ENCODE measurements around the gene LRRC1. TPM values are rescaled to one million over a fixed set of nuclear protein-coding genes. Genes with fewer than 3 reads are reported as not detected.
"Not testable (repeated sequence)": the region's sequence is repeated elsewhere in the genome, so short reads cannot be mapped to it uniquely, and the experiment has no call there.

LRRC1 gene
- polyA plus RNA-seq (ENCODE audit: insufficient read length in 4 of 4): 10 to 100 TPM; 27.0 to 34.5 (median 28.4) TPM

DNA sequence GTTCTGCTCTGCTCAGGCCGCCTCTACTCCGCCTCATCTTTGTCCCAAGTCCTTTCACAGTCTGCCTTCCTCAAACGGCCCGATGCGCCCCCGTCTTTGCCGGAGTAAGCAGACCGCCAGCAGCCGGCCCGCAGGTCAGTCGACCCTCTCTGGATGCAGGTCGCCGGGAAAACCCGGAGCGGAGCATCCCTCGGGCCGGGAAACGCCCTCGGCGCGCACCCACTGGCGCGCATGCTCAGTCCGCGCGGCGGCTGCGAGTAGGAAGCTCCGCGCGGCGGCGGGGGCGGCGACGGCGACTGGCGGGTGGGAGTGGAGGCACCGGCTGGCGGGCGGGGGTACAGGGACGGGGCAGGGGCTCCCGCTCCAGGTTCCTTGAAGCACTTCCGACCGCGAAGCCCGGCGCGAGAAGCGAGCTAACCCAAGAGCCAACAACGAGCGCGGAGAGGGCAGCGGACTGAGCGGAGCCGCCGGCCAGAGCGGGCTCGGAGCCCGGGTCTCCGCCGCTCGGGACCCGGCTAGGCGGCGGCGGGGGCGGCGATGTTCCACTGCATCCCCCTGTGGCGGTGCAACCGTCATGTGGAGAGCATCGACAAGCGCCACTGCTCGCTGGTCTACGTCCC, at the start of gene LRRC1:
TSS of gene LRRC1 (plus strand) at position 286 of the 620 bp plus-strand sequence. CDS start at position 538, 252 bp downstream.
- peak; percentile 92 to 95 (median 93) for DNase-seq (ENCODE audit: low read depth in 4 of 4, low spot score in 3 of 4)

DNA sequence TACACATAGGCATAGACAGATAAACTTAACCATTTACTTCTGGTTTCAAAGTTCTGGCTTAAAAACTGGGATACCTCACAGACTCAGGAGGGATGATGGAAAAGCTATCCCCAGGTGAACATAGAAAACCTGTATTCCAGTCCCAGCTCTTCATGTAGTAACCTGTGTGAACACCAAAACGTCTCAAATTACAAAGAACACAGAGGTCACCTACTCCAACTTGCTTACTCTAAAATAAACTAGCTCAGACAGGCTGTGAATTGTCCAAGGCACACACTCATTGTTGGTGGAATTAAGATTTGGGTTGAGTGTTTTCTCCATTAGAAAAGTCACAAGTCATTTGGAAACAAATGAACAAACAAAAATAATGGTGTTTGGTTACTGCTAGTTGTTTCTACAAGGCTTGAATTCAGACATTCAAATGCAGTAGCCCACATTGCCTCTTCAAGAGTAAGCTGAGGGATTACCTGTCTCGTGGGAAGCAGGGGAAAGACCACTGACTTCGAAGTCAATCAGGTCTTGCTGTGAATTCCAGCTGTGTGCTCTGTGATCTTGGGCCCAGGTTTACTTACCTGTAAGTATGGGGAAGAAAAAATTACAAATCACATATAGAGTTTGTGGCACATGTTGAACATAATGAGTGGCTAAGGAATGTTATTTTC, 48.2 kb upstream of the LRRC1 start:
- DNase-seq (ENCODE audit: low read depth in 4 of 4, low spot score in 3 of 4): no peak

DNA sequence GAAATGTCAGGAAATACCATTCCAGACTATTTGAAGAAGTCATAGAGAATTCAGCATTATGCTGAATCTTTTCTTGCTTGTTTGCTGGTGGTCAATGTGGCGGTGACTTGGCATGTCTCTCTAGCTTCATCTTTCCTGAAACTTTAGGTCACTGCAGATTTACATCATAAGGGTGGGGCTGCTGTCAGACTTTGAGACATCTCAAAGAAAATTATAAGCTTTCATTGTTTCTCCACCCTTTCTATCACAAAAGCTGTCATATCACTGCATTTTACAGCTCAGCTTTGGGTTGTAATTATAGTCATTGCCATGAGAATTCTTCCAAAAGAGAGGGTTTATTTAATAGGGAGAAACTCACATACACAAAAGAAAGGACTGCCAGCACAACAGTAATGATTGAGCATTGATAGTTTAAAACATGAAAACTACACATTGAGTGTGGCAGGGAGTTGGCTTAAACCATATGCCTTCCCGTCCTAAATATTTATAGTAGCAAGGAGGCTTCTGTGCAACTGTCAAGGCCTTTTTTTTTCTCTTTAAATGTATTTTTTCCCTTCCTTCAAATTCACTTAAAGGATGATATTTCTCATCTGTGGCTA, 44.7 kb upstream of the LRRC1 start:
- DNase-seq (ENCODE audit: low read depth in 4 of 4, low spot score in 3 of 4): no peak

DNA sequence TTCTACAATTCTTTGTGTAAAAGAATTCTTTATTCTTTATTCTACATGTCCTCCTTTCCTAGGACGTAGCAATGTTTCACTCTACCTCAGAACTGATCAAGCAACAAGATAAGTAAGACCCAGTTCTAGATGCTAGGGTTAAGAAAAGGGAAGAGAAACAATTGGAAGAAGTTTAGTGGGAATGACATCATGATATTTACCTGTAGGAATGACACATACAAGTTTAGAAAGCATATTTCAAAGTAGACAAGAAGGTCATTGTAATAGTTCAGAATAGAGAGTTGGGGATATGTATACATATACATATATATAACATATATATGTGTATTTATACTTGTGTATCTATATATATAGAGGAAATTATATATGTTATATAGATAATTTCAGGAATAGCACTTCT, 43.4 kb upstream of the LRRC1 start:
- DNase-seq (ENCODE audit: low read depth in 4 of 4, low spot score in 3 of 4): no peak

DNA sequence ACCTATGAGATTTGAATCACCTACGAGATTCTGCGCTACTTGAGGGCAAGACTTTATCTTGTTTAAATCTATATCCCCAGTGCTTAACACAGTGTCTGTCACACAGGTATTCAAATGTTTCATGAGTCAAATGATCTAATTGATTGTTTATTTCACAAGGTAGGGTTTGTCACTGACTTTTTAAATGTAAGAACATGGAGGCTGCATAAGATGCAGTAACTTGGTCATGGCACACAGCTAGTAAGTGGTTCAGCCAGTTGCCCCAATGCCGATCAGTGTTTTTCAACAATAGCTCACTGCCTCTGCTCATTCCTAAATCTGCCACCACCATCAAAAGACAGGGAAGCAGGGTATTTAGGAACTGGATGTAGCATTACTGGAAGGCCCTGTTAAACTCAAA, 42.4 kb upstream of the LRRC1 start:
- DNase-seq (ENCODE audit: low read depth in 4 of 4, low spot score in 3 of 4): no peak

DNA sequence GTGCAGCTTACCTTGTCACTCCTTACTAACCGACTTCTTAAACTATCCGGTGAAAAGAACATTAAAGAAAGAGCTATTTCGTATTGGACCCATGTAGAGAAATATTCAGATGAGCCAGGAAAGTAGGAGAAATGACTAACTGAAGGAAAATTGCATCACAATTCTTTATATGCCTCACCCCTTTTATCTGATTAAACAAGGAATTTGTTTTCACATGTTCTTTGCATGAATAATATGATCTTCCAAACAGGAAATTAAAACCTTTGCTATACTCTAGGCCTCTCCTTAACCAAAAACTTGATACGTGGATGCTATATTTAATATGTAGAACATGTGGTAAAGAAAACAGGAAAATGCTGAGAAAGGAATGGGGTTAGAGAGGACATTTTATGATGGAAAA, 41.9 kb upstream of the LRRC1 start:
- no peak for DNase-seq (ENCODE audit: low read depth in 4 of 4, low spot score in 3 of 4)

DNA sequence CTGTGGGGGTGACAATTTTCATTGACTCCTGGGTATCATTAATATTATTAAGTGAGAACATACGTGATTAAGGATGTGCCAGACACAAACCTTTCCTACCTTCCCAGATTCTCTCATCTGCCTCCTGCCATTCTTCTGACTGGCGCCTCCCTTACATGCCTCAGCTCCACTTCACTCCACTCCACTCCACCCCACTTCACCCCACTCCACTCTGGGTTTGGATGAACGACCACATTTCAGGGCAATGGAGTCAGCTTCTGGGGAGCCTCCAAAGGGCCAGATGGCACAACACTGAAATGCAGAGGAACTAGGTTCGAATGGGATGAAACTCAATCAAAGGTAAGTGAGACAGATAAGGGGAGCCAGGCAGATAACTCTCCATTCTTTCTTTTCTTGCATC, 40.5 kb upstream of the LRRC1 start:
- DNase-seq (ENCODE audit: low read depth in 4 of 4, low spot score in 3 of 4): no peak

GRCh38 chr6:53756396-53756795, 38.4 kb upstream of the LRRC1 start:
- DNase-seq (ENCODE audit: low read depth in 4 of 4, low spot score in 3 of 4): no peak

DNA sequence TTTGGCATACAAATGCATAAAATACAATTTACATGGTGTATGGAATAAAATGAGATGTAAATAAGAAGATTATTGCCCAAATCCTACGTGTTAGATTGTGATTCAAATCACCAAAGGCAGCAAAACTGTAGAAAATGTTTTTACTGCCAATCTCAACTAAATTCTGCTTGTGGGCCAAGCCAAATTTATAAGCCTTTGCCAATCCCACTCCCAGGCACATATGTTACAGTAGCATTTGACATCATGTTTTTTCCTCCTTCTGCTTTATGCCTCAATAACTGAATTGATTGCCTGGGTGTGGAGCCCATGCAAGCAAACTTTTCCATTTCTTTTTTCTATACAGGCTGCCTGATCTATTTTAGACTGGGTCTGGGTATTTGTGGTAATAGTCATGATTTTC, 36.3 kb upstream of the LRRC1 start:
- DNase-seq (ENCODE audit: low read depth in 4 of 4, low spot score in 3 of 4): no peak

GRCh38 chr6:53761036-53761435, 33.8 kb upstream of the LRRC1 start:
- no peak for DNase-seq (ENCODE audit: low read depth in 4 of 4, low spot score in 3 of 4)

DNA sequence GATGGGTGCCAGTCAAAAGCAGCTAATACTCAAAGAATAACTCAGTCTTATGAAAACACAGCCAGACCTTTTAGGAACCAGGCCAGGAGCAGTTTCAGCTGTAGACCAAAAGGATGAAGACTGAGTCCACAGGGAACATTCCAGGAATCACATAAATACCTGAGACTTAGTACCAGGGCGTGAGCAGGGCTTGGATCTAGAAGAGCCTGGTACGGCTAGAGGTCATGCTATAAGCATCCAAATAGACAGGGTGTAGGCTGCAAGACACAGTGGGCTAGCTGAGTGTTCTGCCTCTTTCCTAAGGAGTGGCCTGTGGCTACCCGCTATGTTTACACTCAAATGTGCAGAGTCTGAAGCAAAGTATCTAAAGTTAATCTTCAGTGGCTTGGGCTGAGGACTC, 29.5 kb upstream of the LRRC1 start:
- DNase-seq (ENCODE audit: low read depth in 4 of 4, low spot score in 3 of 4): no peak

- no peak for DNase-seq (ENCODE audit: low read depth in 4 of 4, low spot score in 3 of 4)
These were observed 27.9 kb upstream of the LRRC1 start for GRCh38 chr6:53766930-53767329.

GRCh38 chr6:53767941-53768340, 26.9 kb upstream of the LRRC1 start:
- no peak for DNase-seq (ENCODE audit: low read depth in 4 of 4, low spot score in 3 of 4)

- DNase-seq (ENCODE audit: low read depth in 4 of 4, low spot score in 3 of 4): no peak
These were observed 26.2 kb upstream of the LRRC1 start for GRCh38 chr6:53768636-53769035.

DNA sequence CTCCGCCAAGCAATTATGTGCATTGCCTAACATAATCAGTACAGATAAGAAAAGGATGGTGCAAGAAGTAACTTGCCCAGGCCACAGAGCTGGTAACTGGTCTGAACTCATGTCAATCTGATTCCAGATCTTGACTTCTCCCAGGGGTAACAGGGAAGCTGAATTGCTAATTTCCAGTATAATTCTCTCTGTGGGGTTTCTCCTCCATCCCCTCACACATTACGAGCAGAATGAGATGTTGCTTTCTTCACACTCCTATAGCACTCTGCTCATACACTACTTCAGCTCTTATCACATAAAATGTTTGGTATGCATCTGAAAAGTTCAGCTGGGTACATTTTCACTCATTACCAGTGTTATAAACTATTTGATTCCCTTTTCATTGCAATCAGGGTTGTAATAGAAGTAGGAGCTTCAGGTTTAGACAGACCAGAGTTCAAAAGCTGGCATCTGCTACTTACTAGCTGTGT, 24.0 kb upstream of the LRRC1 start:
- no peak for DNase-seq (ENCODE audit: low read depth in 4 of 4, low spot score in 3 of 4)

DNA sequence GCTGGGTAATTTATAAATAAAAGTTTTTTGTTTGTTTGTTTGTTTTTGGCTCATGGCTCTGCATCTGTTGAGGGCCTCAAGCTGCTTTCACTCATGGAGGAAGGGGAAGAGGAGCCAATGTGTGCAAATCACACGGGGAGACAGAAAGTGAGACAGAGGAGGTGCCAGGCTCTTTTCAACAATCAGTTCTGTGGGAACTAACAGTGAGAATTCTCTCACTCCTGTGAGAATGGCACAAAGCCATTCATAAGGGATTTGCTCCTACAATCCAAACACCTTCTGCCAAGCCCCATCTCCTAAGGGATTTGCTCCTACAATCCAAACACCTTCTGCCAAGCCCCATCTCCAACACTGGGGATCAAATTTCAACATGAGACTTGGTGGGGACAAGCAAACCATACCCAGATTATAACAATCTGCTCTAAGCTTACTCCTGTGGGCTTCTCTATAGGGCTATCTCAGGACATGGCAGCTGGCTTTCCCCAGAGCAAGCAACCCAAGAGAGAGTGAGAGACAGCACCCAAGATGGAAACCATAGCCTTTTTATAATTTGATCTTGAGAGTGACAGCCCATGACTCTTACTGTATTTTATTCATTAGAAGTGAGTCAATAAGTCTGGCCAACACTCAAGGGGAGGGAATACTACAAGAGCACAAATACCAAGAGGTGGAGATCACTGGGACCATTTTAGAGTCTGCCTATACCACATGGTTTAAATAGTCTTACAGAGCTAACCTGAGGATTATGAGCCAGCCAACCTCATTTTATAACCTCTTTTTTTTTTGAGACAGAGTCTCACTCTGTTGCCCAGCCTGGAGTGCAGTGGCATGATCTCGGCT, 22.8 kb upstream of the LRRC1 start:
- DNase-seq (ENCODE audit: low read depth in 4 of 4, low spot score in 3 of 4): no peak

DNA sequence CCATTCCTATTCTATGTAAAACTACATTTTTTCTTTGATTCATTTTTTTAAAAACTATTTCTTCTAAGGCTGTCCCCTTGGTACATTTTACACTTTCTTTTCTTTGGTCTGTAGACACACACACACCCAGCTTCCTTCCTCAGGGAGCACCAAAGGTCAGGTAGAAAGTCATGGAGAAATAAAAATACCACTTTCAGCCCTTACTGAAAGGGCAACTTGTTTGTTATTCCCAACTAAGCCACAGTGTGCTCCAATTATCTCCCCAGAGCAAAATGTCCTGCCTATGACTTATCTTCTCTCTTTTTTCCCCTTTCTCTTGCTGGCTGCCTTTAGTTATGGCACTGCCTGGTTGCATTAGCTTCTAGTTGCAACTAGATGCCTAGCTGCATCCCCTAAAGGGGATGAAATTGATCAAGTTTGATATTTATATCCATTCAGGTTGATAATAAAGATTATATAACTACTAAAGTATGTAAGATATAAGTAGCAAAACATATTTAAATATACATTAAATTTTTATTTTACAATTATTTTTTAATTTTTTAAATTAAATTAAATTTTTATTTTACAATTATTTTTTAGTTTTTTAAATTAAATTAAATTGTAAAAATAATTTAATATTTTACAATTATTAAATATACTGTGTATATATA, 21.6 kb upstream of the LRRC1 start:
- DNase-seq (ENCODE audit: low read depth in 4 of 4, low spot score in 3 of 4): no peak

DNA sequence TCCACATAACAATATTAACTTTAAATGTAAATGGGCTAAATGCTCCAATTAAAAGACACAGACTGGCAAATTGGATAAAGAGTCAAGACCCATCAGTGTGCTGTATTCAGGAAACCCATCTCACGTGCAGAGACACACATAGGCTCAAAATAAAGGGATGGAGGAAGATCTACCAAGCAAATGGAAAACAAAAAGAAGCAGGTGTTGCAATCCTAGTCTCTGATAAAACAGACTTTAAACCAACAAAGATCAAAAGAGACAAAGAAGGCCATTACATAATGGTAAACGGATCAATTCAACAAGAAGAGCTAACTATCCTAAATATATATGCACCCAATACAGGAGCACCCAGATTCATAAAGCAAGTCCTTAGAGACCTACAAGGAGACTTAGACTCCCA, 18.7 kb upstream of the LRRC1 start:
- DNase-seq (ENCODE audit: low read depth in 4 of 4, low spot score in 3 of 4): not testable (repeated sequence)

- not testable (repeated sequence) for DNase-seq (ENCODE audit: low read depth in 4 of 4, low spot score in 3 of 4)
These were observed 9.8 kb upstream of the LRRC1 start for GRCh38 chr6:53784991-53785390.

GRCh38 chr6:53786832-53787231, 8.0 kb upstream of the LRRC1 start:
- no peak for DNase-seq (ENCODE audit: low read depth in 4 of 4, low spot score in 3 of 4)

- DNase-seq (ENCODE audit: low read depth in 4 of 4, low spot score in 3 of 4): no peak
These were observed 3.9 kb upstream of the LRRC1 start for GRCh38 chr6:53790886-53791285.
